Liver (tissue), 9 donors: Measurements from ENCODE around the gene TDP2. TPM values are rescaled to one million over a fixed set of nuclear protein-coding genes. Genes with fewer than 3 reads are reported as not detected.

Experiments
- DNase-seq: peaks from one replicate; pipeline ENCODE4 v3.0.0-alpha.2; 2017; ENCODE audit warnings: low spot score
- H3K27ac ChIP-seq, 2 donors: one replicate each; pipeline ENCODE4 v1.7.0; 2013; ENCODE audit warnings: inconsistent platforms in 2 of 2, low read length in 2 of 2, control low read depth in 1 of 2, low read depth in 1 of 2, mild to moderate bottlenecking in 1 of 2
- H3K27me3 ChIP-seq, 4 donors: one replicate each; pipeline versions ENCODE4 v1.6.1 to v1.7.0; 2013; ENCODE audit warnings: low read length in 3 of 4, inconsistent platforms in 1 of 4, mild to moderate bottlenecking in 1 of 4, moderate library complexity in 1 of 4; ENCODE audit not compliant: control insufficient read depth in 4 of 4, insufficient read depth in 4 of 4
- H3K36me3 ChIP-seq, 4 donors: one replicate each; pipeline versions ENCODE4 v1.6.1 to v1.7.0; 2013; ENCODE audit warnings: low read length in 3 of 4, mild to moderate bottlenecking in 3 of 4, low read depth in 1 of 4, moderate library complexity in 1 of 4; ENCODE audit not compliant: control insufficient read depth in 4 of 4, insufficient read depth in 3 of 4
- H3K4me1 ChIP-seq, 4 donors: one replicate each; pipeline versions ENCODE4 v1.6.1 to v1.7.0; 2013; ENCODE audit warnings: low read length in 3 of 4, mild to moderate bottlenecking in 3 of 4, moderate library complexity in 1 of 4; ENCODE audit not compliant: control insufficient read depth in 4 of 4, insufficient read depth in 4 of 4
- H3K4me3 ChIP-seq, 3 donors: one replicate each; pipeline versions ENCODE4 v1.6.1 to v1.7.0; 2013; ENCODE audit warnings: low read length in 3 of 3, control low read depth in 1 of 3, low read depth in 1 of 3, mild to moderate bottlenecking in 1 of 3
- H3K9ac ChIP-seq, 2 donors: one replicate each; pipeline ENCODE4 v1.7.0; 2013; ENCODE audit warnings: low read length in 2 of 2, mild to moderate bottlenecking in 2 of 2, moderate library complexity in 2 of 2, control low read depth in 1 of 2, low read depth in 1 of 2
- H3K9me3 ChIP-seq, 4 donors: one replicate each; pipeline versions ENCODE4 v1.6.1 to v1.7.0; 2013; ENCODE audit warnings: low read length in 3 of 4; ENCODE audit not compliant: control insufficient read depth in 4 of 4
- EGR1 ChIP-seq, 2 donors: IDR thresholded peaks; 2 replicates each; pipeline ENCODE4 v1.6.1; 2016 to 2018; ENCODE audit warnings: antibody characterized with exemption in 2 of 2, low read depth in 2 of 2
- FOXA1 ChIP-seq: IDR thresholded peaks from 2 replicates; pipeline ENCODE4 v1.6.1; 2016; ENCODE audit warnings: antibody characterized with exemption
- GABPA ChIP-seq, 2 donors: IDR thresholded peaks in 1 of 2; conservative IDR thresholded peaks in 1 of 2; 2 replicates each; pipeline ENCODE4 v1.6.1; 2016; ENCODE audit warnings: antibody characterized with exemption in 2 of 2, mild to moderate bottlenecking in 1 of 2, moderate library complexity in 1 of 2
- HNF4A ChIP-seq, 2 donors: conservative IDR thresholded peaks; 2 replicates each; pipeline ENCODE4 v1.6.1; 2016; ENCODE audit warnings: antibody characterized with exemption in 2 of 2, mild to moderate bottlenecking in 2 of 2
- NR2F2 ChIP-seq: IDR thresholded peaks from 2 replicates; pipeline ENCODE4 v1.6.1; 2016; ENCODE audit warnings: antibody characterized with exemption
- RAD21 ChIP-seq, 2 donors: IDR thresholded peaks; 2 replicates each; pipeline ENCODE4 v1.6.1; 2016; ENCODE audit warnings: antibody characterized with exemption in 2 of 2, mild to moderate bottlenecking in 2 of 2
- RXRA ChIP-seq, 2 donors: IDR thresholded peaks; 2 replicates each; pipeline ENCODE4 v1.6.1; 2017 to 2018; ENCODE audit warnings: antibody characterized with exemption in 2 of 2, mild to moderate bottlenecking in 1 of 2
- TAF1 ChIP-seq: conservative IDR thresholded peaks from 2 replicates; pipeline ENCODE4 v1.6.1; 2016; ENCODE audit warnings: antibody characterized with exemption, mild to moderate bottlenecking
- YY1 ChIP-seq: IDR thresholded peaks from 2 replicates; pipeline ENCODE4 v1.6.1; 2016; ENCODE audit warnings: antibody characterized with exemption, mild to moderate bottlenecking
- WGBS: extraction: QIAGEN DNeasy Blood & Tissue Kit; methylation state at CpG from one replicate; pipeline ENCODE4 v1.1.7; 2013; 5-methylcytosine and 5-hydroxymethylcytosine counted together
- polyA plus RNA-seq, 2 donors: library from polyadenylated mRNA; stranded (reverse) in 1 of 2; unstranded in 1 of 2; fragments of 200-250 nt in 1 of 2; fragments of >200 nt in 1 of 2; fragmentation: Nextera tagmentation in 1 of 2; extraction: Ambion mirVana in 1 of 2; gene quantifications; one replicate each; pipeline versions ENCODE4 v1.2.1 to v1.2.3, GENCODE V29; 2013 to 2015
- total RNA-seq, 2 donors: library from RNA; depleted of rRNA; stranded (reverse); fragments of >200 nt; gene quantifications; one replicate each; pipeline ENCODE4 v1.2.3, GENCODE V29; 2014
- TF ChIP-seq, protein P1 (sequence below): IDR thresholded peaks from 2 replicates; pipeline ENCODE4 v1.6.1; 2016; ENCODE audit warnings: antibody characterized with exemption
- TF ChIP-seq, protein P2 (sequence below): IDR thresholded peaks from 2 replicates; pipeline ENCODE4 v1.6.1; 2016; ENCODE audit warnings: antibody characterized with exemption
- TF ChIP-seq, protein P3 (sequence below): IDR thresholded peaks from 2 replicates; pipeline ENCODE4 v1.6.1; 2016; ENCODE audit warnings: antibody characterized with exemption, mild to moderate bottlenecking
- TF ChIP-seq, protein P4 (sequence below): fragments of 150-350 bp; IDR thresholded peaks from 2 replicates; pipeline ENCODE4 v1.5.1; 2017; ENCODE audit warnings: improper control_type of control experiment, low read depth, low read length; ENCODE audit not compliant: missing input control
- donor health status: healthy.
- donor health status: healthy.
- donor health status: healthy.
- donor health status: healthy.
- donor health status: healthy.

TDP2 gene
- total and polyA plus RNA-seq, 4 donors = 16.5 to 24.3 (median 18.5) TPM

DNA sequence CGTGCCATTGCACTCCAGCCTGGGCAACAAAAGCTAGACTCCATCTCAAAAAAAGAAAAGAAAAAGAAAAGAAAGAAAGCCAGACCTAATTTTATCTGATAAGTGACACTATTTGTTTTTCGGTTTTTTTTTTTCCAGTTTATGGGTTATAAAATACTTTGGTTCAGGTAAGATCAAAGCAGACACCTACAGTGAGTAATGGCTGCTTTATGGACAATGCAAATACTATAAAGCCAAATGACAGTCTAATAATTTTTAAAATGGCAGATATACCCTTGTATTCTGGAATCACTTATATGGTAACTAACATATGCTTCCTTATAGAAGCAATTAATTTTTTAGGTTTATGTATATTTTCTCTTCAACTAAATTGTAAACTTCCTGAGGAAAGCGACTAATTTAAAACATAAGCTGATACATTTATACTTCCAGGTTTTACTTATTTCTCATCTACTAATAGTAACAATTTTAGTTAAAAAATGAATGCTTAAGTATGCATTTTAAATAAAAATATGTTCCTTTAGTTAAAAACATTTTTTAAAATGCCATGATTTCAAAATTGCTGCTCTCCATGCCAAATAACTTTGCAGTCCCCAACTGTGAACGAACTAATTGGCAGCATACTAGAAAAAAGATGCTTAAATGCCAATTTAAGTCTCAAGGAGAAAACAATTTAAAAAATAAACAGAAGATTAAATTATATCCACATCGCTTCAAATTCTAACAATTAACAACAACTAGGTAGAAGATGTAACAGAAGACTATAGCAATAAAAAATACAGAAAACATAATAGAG is 59.2 kb downstream of the TDP2 start:
- WGBS = 84% methylated on average over 5 of the region's 5 CpGs
- Histone ChIP-seq H3K4me3 (no peak overlapping the region), H3K27ac (no peak overlapping the region), H3K9me3 (no peaks in the 10 kb centered on the region), H3K9ac (no peak overlapping the region), H3K36me3 (no peaks in the 10 kb centered on the region), H3K4me1 (no peaks in the 10 kb centered on the region), H3K27me3 (no peaks in the 10 kb centered on the region)
- DNase-seq = no peak
- no peak for TF ChIP-seq HNF4A (conservative IDR thresholded peaks at IDR 0.05)
- no peak for TF ChIP-seq RAD21 (IDR thresholded peaks at IDR 0.05)
- no peak for TF ChIP-seq YY1
- no peak for TF ChIP-seq FOXA1
- TF ChIP-seq RXRA (IDR thresholded peaks at IDR 0.05) = no peak
- no peak for TF ChIP-seq NR2F2
- TF ChIP-seq, protein P1, sequence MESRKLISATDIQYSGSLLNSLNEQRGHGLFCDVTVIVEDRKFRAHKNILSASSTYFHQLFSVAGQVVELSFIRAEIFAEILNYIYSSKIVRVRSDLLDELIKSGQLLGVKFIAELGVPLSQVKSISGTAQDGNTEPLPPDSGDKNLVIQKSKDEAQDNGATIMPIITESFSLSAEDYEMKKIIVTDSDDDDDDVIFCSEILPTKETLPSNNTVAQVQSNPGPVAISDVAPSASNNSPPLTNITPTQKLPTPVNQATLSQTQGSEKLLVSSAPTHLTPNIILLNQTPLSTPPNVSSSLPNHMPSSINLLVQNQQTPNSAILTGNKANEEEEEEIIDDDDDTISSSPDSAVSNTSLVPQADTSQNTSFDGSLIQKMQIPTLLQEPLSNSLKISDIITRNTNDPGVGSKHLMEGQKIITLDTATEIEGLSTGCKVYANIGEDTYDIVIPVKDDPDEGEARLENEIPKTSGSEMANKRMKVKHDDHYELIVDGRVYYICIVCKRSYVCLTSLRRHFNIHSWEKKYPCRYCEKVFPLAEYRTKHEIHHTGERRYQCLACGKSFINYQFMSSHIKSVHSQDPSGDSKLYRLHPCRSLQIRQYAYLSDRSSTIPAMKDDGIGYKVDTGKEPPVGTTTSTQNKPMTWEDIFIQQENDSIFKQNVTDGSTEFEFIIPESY = no peak
- TF ChIP-seq EGR1 (IDR thresholded peaks at IDR 0.05; ENCODE audit: low read depth in 2 of 2) = no peak
- TF ChIP-seq, protein P2, sequence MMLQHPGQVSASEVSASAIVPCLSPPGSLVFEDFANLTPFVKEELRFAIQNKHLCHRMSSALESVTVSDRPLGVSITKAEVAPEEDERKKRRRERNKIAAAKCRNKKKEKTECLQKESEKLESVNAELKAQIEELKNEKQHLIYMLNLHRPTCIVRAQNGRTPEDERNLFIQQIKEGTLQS = no peak
- TF ChIP-seq GABPA (IDR thresholded peaks at IDR 0.05 in 1 of 2, conservative IDR thresholded peaks at IDR 0.05 in 1 of 2) = no peak

DNA sequence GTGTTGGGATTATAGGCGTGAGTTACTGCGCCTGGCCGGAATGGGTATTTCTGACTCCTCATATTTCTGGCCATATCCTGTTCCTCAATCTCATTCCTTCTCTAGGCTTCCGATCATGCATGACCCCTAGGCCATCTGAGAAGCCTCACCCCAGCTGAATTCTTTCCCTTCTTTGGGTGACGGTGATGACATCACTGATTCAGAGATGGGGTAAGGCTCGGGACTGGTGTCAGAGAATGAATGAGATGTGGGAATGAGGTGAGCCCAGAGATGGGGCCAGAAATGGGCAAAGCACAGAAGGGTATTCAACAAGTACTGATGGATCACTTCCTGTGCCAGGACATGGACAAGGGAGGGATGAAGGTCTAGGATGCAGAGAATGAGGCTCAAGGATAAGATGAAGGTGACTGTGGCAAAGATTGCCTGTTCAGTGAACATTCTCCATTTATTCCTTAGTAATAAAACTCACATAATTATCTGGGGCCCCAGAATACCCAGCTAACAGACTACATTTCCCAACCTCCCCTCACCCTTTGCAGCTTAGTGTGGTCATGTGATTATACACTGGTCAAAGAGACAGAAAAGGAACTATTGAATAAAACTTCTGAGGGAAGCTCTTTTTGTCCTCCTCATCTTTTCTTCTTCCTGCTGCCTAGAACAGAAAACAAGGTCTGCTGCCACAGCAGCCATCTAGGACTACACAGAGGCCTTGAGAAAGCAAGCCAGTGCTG is 60.3 kb downstream of the TDP2 start:
- 95% methylated on average over 6 of the region's 6 CpGs for WGBS
- H3K9me3 ChIP-seq = no peaks in the 10 kb centered on the region
- H3K27me3 ChIP-seq = no peaks in the 10 kb centered on the region
- H3K4me3 ChIP-seq = no peak overlapping the region
- DNase-seq = no peak
- no peak for TF ChIP-seq TAF1
- TF ChIP-seq, protein P3, sequence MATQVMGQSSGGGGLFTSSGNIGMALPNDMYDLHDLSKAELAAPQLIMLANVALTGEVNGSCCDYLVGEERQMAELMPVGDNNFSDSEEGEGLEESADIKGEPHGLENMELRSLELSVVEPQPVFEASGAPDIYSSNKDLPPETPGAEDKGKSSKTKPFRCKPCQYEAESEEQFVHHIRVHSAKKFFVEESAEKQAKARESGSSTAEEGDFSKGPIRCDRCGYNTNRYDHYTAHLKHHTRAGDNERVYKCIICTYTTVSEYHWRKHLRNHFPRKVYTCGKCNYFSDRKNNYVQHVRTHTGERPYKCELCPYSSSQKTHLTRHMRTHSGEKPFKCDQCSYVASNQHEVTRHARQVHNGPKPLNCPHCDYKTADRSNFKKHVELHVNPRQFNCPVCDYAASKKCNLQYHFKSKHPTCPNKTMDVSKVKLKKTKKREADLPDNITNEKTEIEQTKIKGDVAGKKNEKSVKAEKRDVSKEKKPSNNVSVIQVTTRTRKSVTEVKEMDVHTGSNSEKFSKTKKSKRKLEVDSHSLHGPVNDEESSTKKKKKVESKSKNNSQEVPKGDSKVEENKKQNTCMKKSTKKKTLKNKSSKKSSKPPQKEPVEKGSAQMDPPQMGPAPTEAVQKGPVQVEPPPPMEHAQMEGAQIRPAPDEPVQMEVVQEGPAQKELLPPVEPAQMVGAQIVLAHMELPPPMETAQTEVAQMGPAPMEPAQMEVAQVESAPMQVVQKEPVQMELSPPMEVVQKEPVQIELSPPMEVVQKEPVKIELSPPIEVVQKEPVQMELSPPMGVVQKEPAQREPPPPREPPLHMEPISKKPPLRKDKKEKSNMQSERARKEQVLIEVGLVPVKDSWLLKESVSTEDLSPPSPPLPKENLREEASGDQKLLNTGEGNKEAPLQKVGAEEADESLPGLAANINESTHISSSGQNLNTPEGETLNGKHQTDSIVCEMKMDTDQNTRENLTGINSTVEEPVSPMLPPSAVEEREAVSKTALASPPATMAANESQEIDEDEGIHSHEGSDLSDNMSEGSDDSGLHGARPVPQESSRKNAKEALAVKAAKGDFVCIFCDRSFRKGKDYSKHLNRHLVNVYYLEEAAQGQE = no peak
- TF ChIP-seq, protein P4, sequence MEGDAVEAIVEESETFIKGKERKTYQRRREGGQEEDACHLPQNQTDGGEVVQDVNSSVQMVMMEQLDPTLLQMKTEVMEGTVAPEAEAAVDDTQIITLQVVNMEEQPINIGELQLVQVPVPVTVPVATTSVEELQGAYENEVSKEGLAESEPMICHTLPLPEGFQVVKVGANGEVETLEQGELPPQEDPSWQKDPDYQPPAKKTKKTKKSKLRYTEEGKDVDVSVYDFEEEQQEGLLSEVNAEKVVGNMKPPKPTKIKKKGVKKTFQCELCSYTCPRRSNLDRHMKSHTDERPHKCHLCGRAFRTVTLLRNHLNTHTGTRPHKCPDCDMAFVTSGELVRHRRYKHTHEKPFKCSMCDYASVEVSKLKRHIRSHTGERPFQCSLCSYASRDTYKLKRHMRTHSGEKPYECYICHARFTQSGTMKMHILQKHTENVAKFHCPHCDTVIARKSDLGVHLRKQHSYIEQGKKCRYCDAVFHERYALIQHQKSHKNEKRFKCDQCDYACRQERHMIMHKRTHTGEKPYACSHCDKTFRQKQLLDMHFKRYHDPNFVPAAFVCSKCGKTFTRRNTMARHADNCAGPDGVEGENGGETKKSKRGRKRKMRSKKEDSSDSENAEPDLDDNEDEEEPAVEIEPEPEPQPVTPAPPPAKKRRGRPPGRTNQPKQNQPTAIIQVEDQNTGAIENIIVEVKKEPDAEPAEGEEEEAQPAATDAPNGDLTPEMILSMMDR = no peak
- no peak for TF ChIP-seq RAD21 (IDR thresholded peaks at IDR 0.05)
- no peak for TF ChIP-seq GABPA (IDR thresholded peaks at IDR 0.05 in 1 of 2, conservative IDR thresholded peaks at IDR 0.05 in 1 of 2)
- H3K9ac ChIP-seq = no peak overlapping the region
- H3K27ac ChIP-seq = no peak overlapping the region
- no peaks in the 10 kb centered on the region for H3K36me3 ChIP-seq
- no peaks in the 10 kb centered on the region for H3K4me1 ChIP-seq
